ENCODE measurements around the gene AGFG2. TPM values are rescaled to one million over a fixed set of nuclear protein-coding genes. Genes with fewer than 3 reads are reported as not detected.
A peak's percentile ranks its signal among the peaks of the same experiment; 100 is the strongest.

AGFG2 gene
- total RNA-seq, 1 donor from 2014 or later: 6.2 TPM

- H3K4me3 Mint-ChIP-seq (ENCODE audit: unreplicated experiment): no peak overlapping the region
- TF ChIP-seq EZH2 (IDR thresholded peaks at IDR 0.05; ENCODE audit: insufficient read depth, low read length): no peak
- no peak for TF ChIP-seq CTCF (IDR thresholded peaks at IDR 0.05; ENCODE audit: insufficient read depth, low read depth, low read length)
- DNase-seq (ENCODE audit: low read depth) (no peak), FAIRE-seq (no peak)
- H2AFZ ChIP-seq (ENCODE audit: low read depth, low read length): no peak overlapping the region
- H4K20me1 ChIP-seq (ENCODE audit: insufficient read depth, low read length): no peaks in the 10 kb centered on the region
- no peaks in the 10 kb centered on the region for H3K27me3 Mint-ChIP-seq (ENCODE audit: low read depth, unreplicated experiment)
- H3K4me1 ChIP-seq (ENCODE audit: insufficient read depth, low read length): peaks cover 35% of the 10 kb centered on the region
- no peak overlapping the region for H3K27ac ChIP-seq (ENCODE audit: low read depth, low read length)
- H3K27ac Mint-ChIP-seq (ENCODE audit: unreplicated experiment): no peak overlapping the region
- no peaks in the 10 kb centered on the region for H3K9me3 Mint-ChIP-seq (ENCODE audit: unreplicated experiment)
- no peak overlapping the region for H3K9ac ChIP-seq (ENCODE audit: low read length)
- H3K36me3 Mint-ChIP-seq (ENCODE audit: low read depth, unreplicated experiment): no peaks in the 10 kb centered on the region
- H3K36me3 ChIP-seq (ENCODE audit: insufficient read depth, low read length): no peaks in the 10 kb centered on the region
- H3K4me1 Mint-ChIP-seq (ENCODE audit: low read depth, unreplicated experiment): peaks cover 39% of the 10 kb centered on the region
- peaks cover 24% of the 10 kb centered on the region for H3K79me2 ChIP-seq (ENCODE audit: insufficient read depth, low read length)
- H3K4me2 ChIP-seq (ENCODE audit: low read length): no peak overlapping the region
- H3K27me3 ChIP-seq (ENCODE audit: insufficient read depth, low read length): no peaks in the 10 kb centered on the region
- H3K4me3 ChIP-seq (ENCODE audit: insufficient read depth, low read depth, low read length): no peak overlapping the region
- no peaks in the 10 kb centered on the region for H3K9me3 ChIP-seq (ENCODE audit: insufficient read depth, low read depth, low read length)
These were observed 4.6 kb downstream of the AGFG2 start for GRCh38 chr7:100543586-100543985.

GRCh38 chr7:100544386-100544785 lies 5.4 kb downstream of the AGFG2 start:
- Histone ChIP-seq H2AFZ (ENCODE audit: low read depth, low read length) (no peak overlapping the region), H3K36me3 (ENCODE audit: insufficient read depth, low read length) (no peaks in the 10 kb centered on the region), H3K79me2 (ENCODE audit: insufficient read depth, low read length) (peaks cover 24% of the 10 kb centered on the region), H3K9ac (ENCODE audit: low read length) (no peak overlapping the region), H3K9me3 (ENCODE audit: insufficient read depth, low read depth, low read length) (no peaks in the 10 kb centered on the region), H3K4me3 (ENCODE audit: insufficient read depth, low read depth, low read length) (no peak overlapping the region), H3K4me1 (ENCODE audit: insufficient read depth, low read length) (peaks cover 34% of the 10 kb centered on the region), H3K27me3 (ENCODE audit: insufficient read depth, low read length) (no peaks in the 10 kb centered on the region), H3K4me2 (ENCODE audit: low read length) (no peak overlapping the region), H3K27ac (ENCODE audit: low read depth, low read length) (no peak overlapping the region), H4K20me1 (ENCODE audit: insufficient read depth, low read length) (no peaks in the 10 kb centered on the region)
- no peak for FAIRE-seq
- Mint-ChIP-seq H3K36me3 (ENCODE audit: low read depth, unreplicated experiment) (no peaks in the 10 kb centered on the region), H3K9me3 (ENCODE audit: unreplicated experiment) (no peaks in the 10 kb centered on the region), H3K27me3 (ENCODE audit: low read depth, unreplicated experiment) (no peaks in the 10 kb centered on the region), H3K4me3 (ENCODE audit: unreplicated experiment) (no peak overlapping the region), H3K27ac (ENCODE audit: unreplicated experiment) (peak overlapping the region; percentile 90), H3K4me1 (ENCODE audit: low read depth, unreplicated experiment) (peaks cover 41% of the 10 kb centered on the region)
- no peak for DNase-seq (ENCODE audit: low read depth)
- TF ChIP-seq CTCF (IDR thresholded peaks at IDR 0.05; ENCODE audit: insufficient read depth, low read depth, low read length) (no peak), EZH2 (IDR thresholded peaks at IDR 0.05; ENCODE audit: insufficient read depth, low read length) (no peak)

GRCh38 chr7:100544967-100545359 lies 6.0 kb downstream of the AGFG2 start:
- no peaks in the 10 kb centered on the region for H3K9me3 Mint-ChIP-seq (ENCODE audit: unreplicated experiment)
- peaks cover 41% of the 10 kb centered on the region for H3K4me1 Mint-ChIP-seq (ENCODE audit: low read depth, unreplicated experiment)
- Histone ChIP-seq H3K9me3 (ENCODE audit: insufficient read depth, low read depth, low read length) (no peaks in the 10 kb centered on the region), H3K9ac (ENCODE audit: low read length) (peak overlapping the region; percentile 39), H3K4me2 (ENCODE audit: low read length) (peak overlapping the region; percentile 74), H3K79me2 (ENCODE audit: insufficient read depth, low read length) (peaks cover 19% of the 10 kb centered on the region), H3K27me3 (ENCODE audit: insufficient read depth, low read length) (no peaks in the 10 kb centered on the region), H2AFZ (ENCODE audit: low read depth, low read length) (peak overlapping the region; percentile 26), H4K20me1 (ENCODE audit: insufficient read depth, low read length) (no peaks in the 10 kb centered on the region), H3K4me3 (ENCODE audit: insufficient read depth, low read depth, low read length) (no peak overlapping the region), H3K36me3 (ENCODE audit: insufficient read depth, low read length) (no peaks in the 10 kb centered on the region), H3K4me1 (ENCODE audit: insufficient read depth, low read length) (peaks cover 34% of the 10 kb centered on the region), H3K27ac (ENCODE audit: low read depth, low read length) (peak overlapping the region; percentile 71)
- no peaks in the 10 kb centered on the region for H3K27me3 Mint-ChIP-seq (ENCODE audit: low read depth, unreplicated experiment)
- DNase-seq (ENCODE audit: low read depth) (no peak), FAIRE-seq (no peak)
- H3K4me3 Mint-ChIP-seq (ENCODE audit: unreplicated experiment): peak overlapping the region; percentile 41
- peak overlapping the region; percentile 90 for H3K27ac Mint-ChIP-seq (ENCODE audit: unreplicated experiment)
- no peak for TF ChIP-seq CTCF (IDR thresholded peaks at IDR 0.05; ENCODE audit: insufficient read depth, low read depth, low read length)
- no peak for TF ChIP-seq EZH2 (IDR thresholded peaks at IDR 0.05; ENCODE audit: insufficient read depth, low read length)
- H3K36me3 Mint-ChIP-seq (ENCODE audit: low read depth, unreplicated experiment): no peaks in the 10 kb centered on the region
